NCI-H1048 (cell line): Measurements from ENCODE around the gene FAM240A.
"Not testable (repeated sequence)": the region's sequence is repeated elsewhere in the genome, so short reads cannot be mapped to it uniquely, and the experiment has no call there.

Source experiments
- DNase-seq: peaks from one replicate; lab custom pipeline; 2025; lab: John Stamatoyannopoulos, UW

The FAM240A gene

DNA sequence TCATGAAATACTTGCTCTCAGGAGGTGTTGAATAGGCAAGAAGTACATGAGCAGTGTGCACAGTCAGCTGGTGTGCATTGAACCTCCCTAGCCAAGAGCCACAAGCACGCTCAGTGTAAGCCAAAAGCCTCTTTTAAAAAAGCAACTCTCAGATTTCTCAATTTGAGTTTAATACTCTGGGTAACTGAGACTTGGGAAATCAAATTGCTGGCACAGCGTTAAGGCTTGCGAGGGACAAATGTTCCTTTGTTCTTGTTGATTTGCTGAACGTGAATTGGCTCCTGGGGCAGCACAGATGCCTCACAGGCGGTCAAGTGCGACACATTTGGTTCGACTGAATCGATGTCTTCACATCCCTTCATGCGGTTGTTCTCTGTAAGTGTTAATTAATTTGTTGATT, at the start of gene FAM240A:
Gene FAM240A, plus strand, starts transcription at position 202 of the 400 bp plus-strand sequence. Its CDS starts 159 bp downstream, at position 361.
- no peak for DNase-seq

- DNase-seq: no peak
Observed at GRCh38 chr3:46564190-46565021, 47.9 kb upstream of the FAM240A start.

DNA sequence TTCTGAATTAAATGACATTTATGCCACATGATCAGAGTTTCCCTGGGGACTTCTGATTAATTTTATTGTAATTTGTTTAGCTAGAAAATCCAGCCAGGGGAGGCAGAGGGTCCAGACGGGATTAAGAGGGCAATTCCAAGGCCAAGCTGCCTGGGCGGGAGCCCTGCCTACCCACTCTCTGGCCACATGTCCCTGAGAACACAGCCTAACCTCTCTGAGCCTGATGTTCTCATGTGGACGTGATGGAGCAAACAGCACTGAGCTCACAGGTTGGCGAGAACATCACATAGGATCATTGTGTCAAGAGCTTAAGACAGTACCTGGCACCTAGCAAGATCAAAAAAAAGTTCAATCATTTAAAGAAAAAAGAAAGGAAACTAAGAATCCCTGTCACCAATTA, 47.2 kb upstream of the FAM240A start:
- DNase-seq: no peak

GRCh38 chr3:46565607-46566039, 46.7 kb upstream of the FAM240A start:
- no peak for DNase-seq

GRCh38 chr3:46566040-46566641, 46.2 kb upstream of the FAM240A start, which contains the start of gene LRRC2:
TSS of gene LRRC2 (minus strand) at chr3:46566302. CDS start at chr3:46551591, 14,711 bp downstream.
- no peak for DNase-seq

- DNase-seq: no peak
Observed at GRCh38 chr3:46571684-46572083, 40.6 kb upstream of the FAM240A start.

GRCh38 chr3:46573701-46574100, 38.6 kb upstream of the FAM240A start:
- no peak for DNase-seq

GRCh38 chr3:46574243-46574646, 38.1 kb upstream of the FAM240A start:
- no peak for DNase-seq

DNA sequence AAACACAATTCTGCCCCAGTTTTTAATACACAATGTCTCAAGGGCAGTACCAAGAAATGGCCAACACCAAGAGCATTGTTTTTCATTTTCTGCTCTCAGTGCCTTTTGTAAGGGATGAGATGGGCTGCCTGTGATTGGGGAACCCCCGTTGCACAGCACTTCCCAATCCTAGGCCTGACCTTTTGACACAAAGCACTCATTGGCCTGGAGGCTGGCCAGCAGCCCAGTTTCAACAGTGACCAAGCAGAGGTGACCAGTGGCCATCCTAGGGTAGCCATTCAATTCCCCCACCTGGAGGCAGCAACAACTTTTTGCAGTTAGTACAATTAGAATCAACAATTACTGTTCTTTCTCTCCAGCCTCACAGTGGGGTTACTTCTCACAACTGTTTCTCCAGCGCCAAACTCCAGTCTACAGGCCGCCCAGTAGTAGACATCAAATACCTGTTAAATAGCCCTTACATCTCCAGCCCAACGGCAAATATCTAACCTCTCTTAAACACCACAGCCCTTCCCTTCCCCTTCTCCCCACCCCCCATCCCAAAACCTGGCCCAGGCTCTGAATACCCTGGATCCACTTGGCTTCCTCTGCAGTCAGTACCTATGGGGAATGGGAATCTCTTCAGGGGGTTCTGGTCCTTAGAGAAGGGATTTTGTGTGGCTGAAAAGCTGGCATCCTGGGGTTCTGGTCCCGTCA, 37.3 kb upstream of the FAM240A start:
- DNase-seq: no peak

GRCh38 chr3:46575577-46576222, 36.6 kb upstream of the FAM240A start:
- DNase-seq: no peak

- DNase-seq: no peak
Observed at GRCh38 chr3:46576386-46576785, 35.9 kb upstream of the FAM240A start.

DNA sequence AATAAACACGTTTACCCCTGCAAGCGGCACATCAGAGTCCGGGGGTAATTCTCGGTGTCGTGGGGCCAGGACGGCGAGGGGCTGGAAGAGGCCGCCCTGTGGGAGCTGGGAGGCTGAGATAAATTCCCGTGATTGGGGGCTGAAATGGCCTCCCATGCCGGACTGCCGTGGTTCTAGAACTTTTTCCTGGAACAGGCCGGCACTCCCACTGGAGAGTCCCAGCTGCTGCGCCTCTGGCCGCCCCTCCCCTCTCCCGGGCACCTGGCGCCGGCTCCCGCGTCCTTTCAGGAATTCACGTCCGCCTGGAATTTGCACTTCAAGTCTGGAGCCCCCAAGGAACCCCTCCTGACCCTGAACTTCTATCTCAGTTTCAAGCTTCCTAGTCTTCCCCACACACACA, 35.4 kb upstream of the FAM240A start:
- no peak for DNase-seq

GRCh38 chr3:46577580-46578249, 34.6 kb upstream of the FAM240A start:
- DNase-seq: not testable (repeated sequence)

DNA sequence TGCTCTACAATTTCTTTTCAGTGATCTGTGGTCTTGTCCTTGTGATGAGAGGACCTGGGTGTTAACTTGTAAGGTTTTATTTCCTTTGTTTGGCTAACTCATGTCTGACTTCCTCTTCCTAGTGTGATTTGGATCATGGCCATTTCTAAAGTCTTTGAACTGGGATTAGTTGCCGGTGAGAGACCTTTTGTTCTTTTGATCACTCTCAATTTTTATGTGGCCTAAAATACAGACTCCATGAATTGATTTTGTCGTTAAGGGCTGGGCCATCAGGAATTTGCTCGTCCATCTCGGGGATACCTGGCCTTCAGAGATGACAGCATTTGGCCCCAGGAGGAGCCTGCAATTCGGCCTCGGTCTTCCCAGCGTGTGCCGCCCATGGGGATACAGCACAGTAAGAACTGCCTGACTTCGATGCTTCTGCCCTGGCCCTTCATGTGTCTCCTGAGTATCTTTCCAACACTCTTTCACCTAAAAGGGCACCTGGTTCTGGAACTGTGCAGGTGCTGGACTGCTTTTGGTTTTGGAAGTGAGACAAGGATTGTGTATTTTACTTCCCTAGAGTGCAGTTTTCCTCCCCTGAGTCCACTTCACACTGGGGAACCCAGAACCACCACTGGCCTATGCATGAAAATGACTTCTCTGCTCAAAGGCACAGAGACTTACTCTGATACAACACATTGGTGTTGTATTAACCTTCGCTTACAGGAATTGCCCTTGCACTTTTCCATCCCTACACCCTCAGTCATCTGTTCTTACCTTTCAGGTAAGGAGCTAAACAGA, 33.2 kb upstream of the FAM240A start:
- DNase-seq: no peak

- DNase-seq: no peak
Observed at GRCh38 chr3:46579756-46580286, 32.5 kb upstream of the FAM240A start.

DNA sequence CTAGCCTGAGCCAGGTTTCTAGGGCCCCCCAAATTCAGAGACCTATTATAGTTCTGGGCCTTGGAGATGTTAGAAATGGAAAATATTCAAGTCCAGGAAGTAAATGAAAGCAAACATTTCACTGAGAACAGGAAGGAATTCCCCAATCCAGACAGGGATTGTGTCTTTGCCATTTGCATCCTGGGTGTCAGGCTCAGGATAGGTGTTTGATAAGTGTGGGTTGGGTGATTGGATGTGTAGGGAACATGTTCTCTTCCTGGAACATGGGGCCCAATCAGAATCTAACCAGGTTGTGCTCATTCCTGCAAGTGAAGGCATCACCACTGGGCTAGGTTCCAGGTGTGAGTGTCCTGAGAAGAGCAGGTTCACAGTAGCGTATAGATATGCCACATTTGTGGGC, 31.6 kb upstream of the FAM240A start:
- no peak for DNase-seq

DNA sequence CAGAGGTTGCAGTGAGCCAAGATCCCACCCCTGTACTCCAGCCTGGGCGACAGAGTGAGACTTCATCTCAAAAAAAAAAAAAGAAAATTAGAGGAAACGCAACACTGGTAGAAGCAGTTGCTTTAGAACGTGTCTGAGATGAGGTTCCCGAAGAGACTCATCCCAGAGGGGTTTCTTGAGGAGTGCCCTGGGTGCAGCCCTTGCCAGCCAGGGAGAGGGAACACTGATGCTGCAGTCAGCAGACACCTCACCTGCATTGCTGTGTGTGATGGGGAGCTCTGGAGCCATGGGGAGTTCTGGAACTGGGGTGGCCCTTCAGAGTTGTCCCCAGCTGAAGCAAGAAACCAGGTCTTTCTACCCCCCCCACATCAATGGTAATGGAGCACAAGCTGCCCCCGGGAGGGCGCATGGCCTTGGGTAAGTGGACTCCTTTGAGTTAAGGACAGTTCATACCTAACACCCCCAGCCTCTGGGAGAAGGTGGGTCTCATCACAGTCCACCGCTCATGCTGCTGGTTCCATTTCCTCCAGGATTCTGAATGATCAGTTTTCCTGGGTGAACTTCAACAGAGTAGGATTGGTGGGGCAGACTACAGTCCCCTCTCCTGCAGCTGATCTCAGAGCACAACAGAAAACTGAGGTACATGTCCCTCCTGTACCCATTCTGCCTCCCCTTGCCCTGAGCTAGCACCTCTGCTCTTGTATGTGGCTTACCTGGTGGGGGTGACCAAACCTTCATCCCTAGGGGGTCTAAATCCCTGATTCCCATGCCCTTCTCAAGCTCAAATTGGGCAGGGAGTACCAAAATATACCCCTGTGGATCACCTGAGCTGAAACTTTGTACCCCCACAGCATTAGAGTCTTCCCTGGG, 27.5 kb upstream of the FAM240A start:
- no peak for DNase-seq

GRCh38 chr3:46585799-46586693, 26.3 kb upstream of the FAM240A start:
- DNase-seq: no peak
